ENCODE data around the gene FANCG.
A peak's percentile ranks its signal among the peaks of the same experiment; 100 is the strongest.

FANCG gene

GRCh38 chr9:35106343-35106730 lies 26.6 kb upstream of the FANCG start:
- no peak for DNase-seq (ENCODE audit: extremely low read depth, low read depth)
- no peak for TF ChIP-seq CTCF (IDR thresholded peaks at IDR 0.05; ENCODE audit: low read depth, low read length)

- TF ChIP-seq CTCF (IDR thresholded peaks at IDR 0.05; ENCODE audit: low read depth, low read length), result no peak
- no peak for DNase-seq (ENCODE audit: extremely low read depth, low read depth)
These were observed 26.0 kb upstream of the FANCG start for GRCh38 chr9:35105571-35106342.

GRCh38 chr9:35105126-35105525 lies 25.4 kb upstream of the FANCG start:
- TF ChIP-seq CTCF (IDR thresholded peaks at IDR 0.05; ENCODE audit: low read depth, low read length), result no peak
- DNase-seq (ENCODE audit: extremely low read depth, low read depth), result no peak

- DNase-seq (ENCODE audit: extremely low read depth, low read depth), result no peak
- TF ChIP-seq CTCF (IDR thresholded peaks at IDR 0.05; ENCODE audit: low read depth, low read length), result no peak
These were observed 24.8 kb upstream of the FANCG start for GRCh38 chr9:35104586-35104985.

- DNase-seq (ENCODE audit: extremely low read depth, low read depth), result no peak
These were observed 24.0 kb upstream of the FANCG start for GRCh38 chr9:35103660-35104191.

GRCh38 chr9:35102769-35103659 lies 23.3 kb upstream of the FANCG start, which contains the start of gene STOML2:
Gene STOML2, minus strand, starts transcription at chr9:35103131. Its CDS starts 37 bp downstream, at chr9:35103094.
- DNase-seq (ENCODE audit: extremely low read depth, low read depth), result peak; percentile 87
- TF ChIP-seq CTCF (IDR thresholded peaks at IDR 0.05; ENCODE audit: low read depth, low read length), result no peak

More at GRCh38 chr9:35103660-35104191, 24.0 kb upstream of the FANCG start:
- TF ChIP-seq CTCF (IDR thresholded peaks at IDR 0.05; ENCODE audit: low read depth, low read length), result no peak

GRCh38 chr9:35102465-35102768 lies 22.7 kb upstream of the FANCG start:
- TF ChIP-seq CTCF (IDR thresholded peaks at IDR 0.05; ENCODE audit: low read depth, low read length), result no peak

More at GRCh38 chr9:35102465-35102768, 22.7 kb upstream of the FANCG start:
- no peak for DNase-seq (ENCODE audit: extremely low read depth, low read depth)

Measured in AG09319 (cell line).